CD14-positive monocyte (primary cell): ENCODE data around the gene RFX3. TPM values are rescaled to one million over a fixed set of nuclear protein-coding genes. Genes with fewer than 3 reads are reported as not detected.

Experiments
- DNase-seq, 3 donors: peaks; one replicate each; pipeline ENCODE4 v3.0.0-alpha.2; 2011 to 2022
- H2AFZ ChIP-seq: 2 replicates; pipeline ENCODE4 v1.6.0; 2012; ENCODE audit warnings: mild to moderate bottlenecking, low read depth, low read length, inconsistent platforms; ENCODE audit not compliant: insufficient read depth, poor library complexity, severe bottlenecking
- H3K27ac ChIP-seq, 2 donors: 1 replicate in 1 of 2; 2 replicates in 1 of 2; pipeline ENCODE4 v1.5.1; 2012 to 2013; ENCODE audit warnings: low read length in 2 of 2, control low read depth in 1 of 2, inconsistent platforms in 1 of 2, low read depth in 1 of 2, mild to moderate bottlenecking in 1 of 2
- H3K27me3 ChIP-seq, 2 donors: one replicate each; pipeline versions ENCODE4 v1.6.0 to v1.6.1; 2011 to 2013; ENCODE audit warnings: low read length in 2 of 2; ENCODE audit not compliant: control insufficient read depth in 2 of 2, insufficient read depth in 2 of 2
- H3K36me3 ChIP-seq, 2 donors: replicated peaks in 1 of 2; 1 replicate in 1 of 2; 2 replicates in 1 of 2; pipeline versions ENCODE4 v1.5.1 to v1.6.1; 2012 to 2013; ENCODE audit warnings: low read length in 2 of 2, control low read depth in 1 of 2, inconsistent platforms in 1 of 2, mild to moderate bottlenecking in 1 of 2; ENCODE audit not compliant: insufficient read depth in 2 of 2, control insufficient read depth in 1 of 2
- H3K4me1 ChIP-seq, 2 donors: 1 replicate in 1 of 2; 2 replicates in 1 of 2; pipeline versions ENCODE4 v1.5.1 to v1.6.1; 2012 to 2013; ENCODE audit warnings: low read length in 2 of 2, control low read depth in 1 of 2, inconsistent platforms in 1 of 2, mild to moderate bottlenecking in 1 of 2, moderate library complexity in 1 of 2; ENCODE audit not compliant: insufficient read depth in 2 of 2, control insufficient read depth in 1 of 2
- H3K4me2 ChIP-seq: replicated peaks from 2 replicates; pipeline ENCODE3; 2012; ENCODE audit warnings: low read length, moderate library complexity, mild to moderate bottlenecking; ENCODE audit not compliant: poor library complexity, severe bottlenecking; ENCODE audit errors: extremely low read depth
- H3K4me3 ChIP-seq, 3 experiments: fragments of 200-600 bp in 1 of 3; sonication (generic) in 1 of 3; replicated peaks in 1 of 3; 1 replicate in 2 of 3; 2 replicates in 1 of 3; pipeline ENCODE4 v1.5.1; 2011 to 2013; ENCODE audit warnings: low read length in 3 of 3, mild to moderate bottlenecking in 3 of 3, control low read depth in 2 of 3, low read depth in 2 of 3, inconsistent platforms in 1 of 3, moderate library complexity in 1 of 3
- H3K79me2 ChIP-seq: 2 replicates; pipeline ENCODE4 v1.6.0; 2012; ENCODE audit warnings: mild to moderate bottlenecking, control low read depth, inconsistent platforms, low read length, moderate library complexity; ENCODE audit not compliant: insufficient read depth
- H3K9ac ChIP-seq: 2 replicates; pipeline ENCODE4 v1.6.0; 2017; ENCODE audit warnings: low read length, mild to moderate bottlenecking; ENCODE audit not compliant: insufficient read depth, poor library complexity, severe bottlenecking
- H3K9me3 ChIP-seq, 2 donors: replicated peaks in 1 of 2; 1 replicate in 1 of 2; 2 replicates in 1 of 2; pipeline versions ENCODE4 v1.5.1 to v1.6.1; 2012 to 2013; ENCODE audit warnings: low read length in 2 of 2, control low read depth in 1 of 2; ENCODE audit not compliant: control insufficient read depth in 1 of 2, insufficient read depth in 1 of 2
- H4K20me1 ChIP-seq: 2 replicates; pipeline ENCODE4 v1.6.0; 2012; ENCODE audit warnings: mild to moderate bottlenecking, low read length, control low read depth, moderate library complexity; ENCODE audit not compliant: insufficient read depth
- H3K27ac Mint-ChIP-seq, 7 donors: one replicate each; pipeline ENCODE4 v1.8.0; 2020; ENCODE audit warnings: mild to moderate bottlenecking in 7 of 7, mixed read lengths in 7 of 7, moderate library complexity in 6 of 7, inconsistent platforms in 2 of 7
- H3K27me3 Mint-ChIP-seq, 3 donors: one replicate each; pipeline ENCODE4 v1.8.0; 2021 to 2022; ENCODE audit warnings: low read depth in 3 of 3, mild to moderate bottlenecking in 3 of 3, mixed read lengths in 3 of 3, moderate library complexity in 3 of 3, inconsistent platforms in 1 of 3
- H3K36me3 Mint-ChIP-seq, 2 donors: one replicate each; pipeline ENCODE4 v1.8.0; 2020; ENCODE audit warnings: mixed read lengths in 2 of 2, inconsistent platforms in 1 of 2, mild to moderate bottlenecking in 1 of 2
- H3K4me1 Mint-ChIP-seq: one replicate; pipeline ENCODE4 v1.8.0; 2020; ENCODE audit warnings: mild to moderate bottlenecking, mixed read lengths
- H3K4me3 Mint-ChIP-seq, 2 donors: one replicate each; pipeline ENCODE4 v1.8.0; 2020; ENCODE audit warnings: mild to moderate bottlenecking in 2 of 2, mixed read lengths in 2 of 2, moderate library complexity in 1 of 2
- H3K9me3 Mint-ChIP-seq, 7 donors: one replicate each; pipeline ENCODE4 v1.8.0; 2020 to 2022; ENCODE audit warnings: mixed read lengths in 7 of 7, mild to moderate bottlenecking in 6 of 7, moderate library complexity in 6 of 7, inconsistent platforms in 2 of 7
- WGBS: methylation state at CpG from one replicate; pipeline ENCODE4 v1.1.5; 2013; ENCODE audit warnings: missing lambda C conversion rate; ENCODE audit not compliant: insufficient coverage; 5-methylcytosine and 5-hydroxymethylcytosine counted together
- intact Hi-C, 2 donors: fragments of 100-400 bp; cut with micrococcal nuclease; formaldehyde crosslinking; loops; one replicate each; pipeline versions ENCODE4 v1.15.0 to v1.15.1; 2023
- polyA plus RNA-seq, 3 donors: library from polyadenylated mRNA; depleted of rRNA in 1 of 3; unstranded in 2 of 3; stranded (reverse) in 1 of 3; fragments of 300-500 nt in 2 of 3; fragments of >200 nt in 1 of 3; fragmentation: Illumina TruSeq in 2 of 3; gene quantifications; 1 replicate in 2 of 3; 2 replicates in 1 of 3; pipeline ENCODE4 v1.2.3, GENCODE V29; 2012 to 2021
- TF ChIP-seq, protein P1 (sequence below): fragments of 200-600 bp; IDR thresholded peaks from one replicate; pipeline ENCODE4 v1.8.0; 2022; ENCODE audit warnings: antibody characterized with exemption, mild to moderate bottlenecking

Gene RFX3
- polyA plus RNA-seq, 3 donors: 1.7 to 5.2 (median 3.2) TPM

GRCh38 chr9:3346549-3346948 is 179.3 kb downstream of the RFX3 start:
- H3K27me3 ChIP-seq: no peaks in the 10 kb centered on the region
- peaks cover 4% of the 10 kb centered on the region for H3K4me1 Mint-ChIP-seq

GRCh38 chr9:3343671-3344070 is 182.1 kb downstream of the RFX3 start:
- Histone ChIP-seq H3K9ac (no peak overlapping the region), H4K20me1 (no peaks in the 10 kb centered on the region), H2AFZ (no peak overlapping the region), H3K4me3 (no peak overlapping the region), H3K36me3 (no peaks in the 10 kb centered on the region), H3K27ac (no peak overlapping the region), H3K4me1 (no peaks in the 10 kb centered on the region), H3K4me2 (no peak overlapping the region), H3K27me3 (no peaks in the 10 kb centered on the region), H3K9me3 (no peaks in the 10 kb centered on the region), H3K79me2 (no peaks in the 10 kb centered on the region)
- Mint-ChIP-seq H3K27me3 (no peaks in the 10 kb centered on the region), H3K9me3 (peaks cover 0 to 5% (median 3%) of the 10 kb centered on the region in 7 donors), H3K27ac (no peak overlapping the region), H3K4me3 (no peak overlapping the region), H3K4me1 (peaks cover 4% of the 10 kb centered on the region), H3K36me3 (peaks cover 2 to 3% of the 10 kb centered on the region in 2 donors)
- intact Hi-C loops: no loop called here
- DNase-seq: no peak
- TF ChIP-seq, protein P1, sequence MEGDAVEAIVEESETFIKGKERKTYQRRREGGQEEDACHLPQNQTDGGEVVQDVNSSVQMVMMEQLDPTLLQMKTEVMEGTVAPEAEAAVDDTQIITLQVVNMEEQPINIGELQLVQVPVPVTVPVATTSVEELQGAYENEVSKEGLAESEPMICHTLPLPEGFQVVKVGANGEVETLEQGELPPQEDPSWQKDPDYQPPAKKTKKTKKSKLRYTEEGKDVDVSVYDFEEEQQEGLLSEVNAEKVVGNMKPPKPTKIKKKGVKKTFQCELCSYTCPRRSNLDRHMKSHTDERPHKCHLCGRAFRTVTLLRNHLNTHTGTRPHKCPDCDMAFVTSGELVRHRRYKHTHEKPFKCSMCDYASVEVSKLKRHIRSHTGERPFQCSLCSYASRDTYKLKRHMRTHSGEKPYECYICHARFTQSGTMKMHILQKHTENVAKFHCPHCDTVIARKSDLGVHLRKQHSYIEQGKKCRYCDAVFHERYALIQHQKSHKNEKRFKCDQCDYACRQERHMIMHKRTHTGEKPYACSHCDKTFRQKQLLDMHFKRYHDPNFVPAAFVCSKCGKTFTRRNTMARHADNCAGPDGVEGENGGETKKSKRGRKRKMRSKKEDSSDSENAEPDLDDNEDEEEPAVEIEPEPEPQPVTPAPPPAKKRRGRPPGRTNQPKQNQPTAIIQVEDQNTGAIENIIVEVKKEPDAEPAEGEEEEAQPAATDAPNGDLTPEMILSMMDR: no peak

More at GRCh38 chr9:3346549-3346948, 179.3 kb downstream of the RFX3 start:
- TF ChIP-seq, protein P1: no peak
- no peak overlapping the region for H3K4me3 Mint-ChIP-seq
- Histone ChIP-seq H3K4me1 (no peaks in the 10 kb centered on the region), H2AFZ (no peak overlapping the region), H4K20me1 (no peaks in the 10 kb centered on the region), H3K9me3 (no peaks in the 10 kb centered on the region), H3K79me2 (no peaks in the 10 kb centered on the region), H3K27ac (no peak overlapping the region), H3K36me3 (no peaks in the 10 kb centered on the region), H3K4me3 (no peak overlapping the region), H3K4me2 (no peak overlapping the region), H3K9ac (no peak overlapping the region)
- H3K27me3 Mint-ChIP-seq: peaks cover 0 to 1% (median 0%) of the 10 kb centered on the region in 3 donors
- peaks cover 0 to 1% (median 0%) of the 10 kb centered on the region in 7 donors for H3K9me3 Mint-ChIP-seq
- 80% methylated on average over 1 of the region's 3 CpGs for WGBS
- intact Hi-C loops: no loop called here
- peaks cover 0 to 3% of the 10 kb centered on the region in 2 donors for H3K36me3 Mint-ChIP-seq
- no peak overlapping the region for H3K27ac Mint-ChIP-seq
- DNase-seq: no peak
